ENCODE results near the gene DLGAP5.

GRCh38 chr14:55129086-55129427 is 62.3 kb downstream of the DLGAP5 start, which contains the start of gene LGALS3:
- TF ChIP-seq CTCF (IDR thresholded peaks at IDR 0.05; ENCODE audit: low read depth, low read length) (no peak), EZH2phosphoT487 (IDR thresholded peaks at IDR 0.05; ENCODE audit: low read depth) (no peak)
